GM19025 (cell line): ENCODE results near the gene KIRREL3.
"Not testable (repeated sequence)": the region's sequence is repeated elsewhere in the genome, so short reads cannot be mapped to it uniquely, and the experiment has no call there.

Source experiments
- ATAC-seq: cut with Tn5 transposase; IDR thresholded peaks from one replicate; pipeline ENCODE4 v1.9.1; 2021; ENCODE audit warnings: mild to moderate bottlenecking, low read depth, moderate library complexity; ENCODE audit not compliant: unreplicated experiment

Gene KIRREL3

GRCh38 chr11:126406368-126406767 is 594.2 kb downstream of the KIRREL3 start:
- no peak for ATAC-seq

GRCh38 chr11:126405906-126406305 is 594.7 kb downstream of the KIRREL3 start:
- ATAC-seq = no peak

DNA sequence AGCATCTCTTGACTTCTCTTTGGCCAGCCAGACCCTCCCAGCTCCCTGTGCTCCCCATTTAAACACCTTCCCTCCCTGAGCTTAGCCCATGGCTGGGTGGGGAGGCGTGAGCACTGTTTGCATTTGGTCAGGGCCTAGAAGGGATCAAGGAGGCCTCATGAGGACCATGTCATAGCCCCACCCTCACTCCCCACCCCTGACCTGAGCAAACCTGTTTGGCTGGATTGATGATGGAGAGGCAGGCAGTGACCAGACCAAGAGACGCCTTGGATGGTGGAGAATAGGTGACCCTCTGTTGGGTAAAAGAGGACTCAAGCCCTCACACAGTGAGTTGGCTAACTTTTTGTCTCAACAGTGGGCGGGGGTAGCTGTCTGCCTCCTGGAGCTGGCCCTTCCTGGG is 595.2 kb downstream of the KIRREL3 start:
- no peak for ATAC-seq

DNA sequence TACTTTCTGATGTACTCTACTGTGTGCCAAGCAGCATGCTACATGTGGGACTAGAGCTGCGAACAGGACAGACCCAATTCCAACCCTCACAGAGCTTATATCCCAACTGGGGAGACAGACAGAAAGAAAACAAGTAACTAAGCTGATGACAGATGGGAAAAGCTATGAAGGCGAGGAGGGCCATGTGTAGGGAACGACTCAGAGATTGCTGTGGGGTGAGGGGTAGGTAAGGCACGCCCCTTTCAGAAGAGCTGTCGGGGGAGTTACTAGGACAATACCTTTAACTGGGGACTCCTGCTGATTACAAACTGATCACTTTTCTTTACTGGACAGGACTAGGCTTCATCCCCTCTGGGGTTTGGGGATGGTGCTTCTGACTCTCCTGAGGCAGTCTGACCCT is 596.2 kb downstream of the KIRREL3 start:
- no peak for ATAC-seq

- ATAC-seq = peak; percentile 100
Observed at GRCh38 chr11:126403658-126404057, 596.9 kb downstream of the KIRREL3 start.

DNA sequence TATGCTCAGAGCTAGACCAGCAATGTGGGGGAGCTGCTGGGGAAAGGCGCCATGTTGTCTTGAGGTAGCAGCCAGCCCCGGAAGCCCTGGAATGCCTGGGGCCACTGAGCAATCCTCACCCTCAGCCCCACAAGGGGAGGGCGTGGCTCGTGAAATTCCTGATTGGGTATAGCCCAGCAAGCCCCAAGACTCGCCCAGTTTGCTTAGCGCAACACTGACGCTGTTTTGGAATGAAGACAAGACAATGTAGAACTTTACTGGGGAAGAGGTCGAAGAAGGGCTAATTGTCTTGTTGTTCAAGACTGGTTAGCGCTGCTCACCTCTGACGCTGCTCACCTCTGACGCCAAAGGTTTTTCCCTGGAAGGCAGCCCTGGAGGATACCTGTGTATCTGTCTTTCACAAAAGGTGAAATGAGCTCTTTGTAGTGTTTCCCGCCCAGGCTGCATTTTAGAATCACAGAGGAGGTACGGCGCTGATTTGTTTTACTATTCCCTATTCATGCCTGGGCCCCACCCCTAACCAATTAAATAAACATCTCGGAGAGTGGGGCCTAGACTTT is 597.5 kb downstream of the KIRREL3 start:
- ATAC-seq = no peak

GRCh38 chr11:126400479-126400878 is 600.1 kb downstream of the KIRREL3 start:
- ATAC-seq = no peak

GRCh38 chr11:126400019-126400418 is 600.6 kb downstream of the KIRREL3 start:
- ATAC-seq = no peak

- no peak for ATAC-seq
Observed at GRCh38 chr11:126398721-126399120, 601.8 kb downstream of the KIRREL3 start.

- no peak for ATAC-seq
Observed at GRCh38 chr11:126398296-126398695, 602.3 kb downstream of the KIRREL3 start.

DNA sequence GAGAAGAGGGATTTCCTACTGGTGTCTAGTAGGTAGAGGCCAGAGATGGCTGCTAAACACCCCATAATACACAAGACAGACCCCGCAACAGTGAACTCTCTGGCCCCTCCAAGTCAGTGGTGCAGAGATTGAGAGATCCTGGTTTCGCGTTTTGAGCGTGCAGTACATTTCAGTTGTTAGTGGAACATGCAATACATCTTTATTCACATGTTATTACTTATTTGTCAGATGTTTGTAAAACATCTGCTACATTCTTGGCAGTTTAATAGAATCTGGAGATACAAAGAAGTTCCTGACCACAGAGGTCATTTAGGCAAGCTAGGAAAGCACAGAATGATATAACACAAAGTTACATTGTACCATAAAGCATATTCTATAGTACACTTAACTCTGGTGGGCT is 603.6 kb downstream of the KIRREL3 start:
- no peak for ATAC-seq

- ATAC-seq = not testable (repeated sequence)
Observed at GRCh38 chr11:126396266-126396665, 604.3 kb downstream of the KIRREL3 start.

GRCh38 chr11:126395784-126396183 is 604.8 kb downstream of the KIRREL3 start:
- ATAC-seq = not testable (repeated sequence)

- not testable (repeated sequence) for ATAC-seq
Observed at GRCh38 chr11:126394634-126395072, 605.9 kb downstream of the KIRREL3 start.

- no peak for ATAC-seq
Observed at GRCh38 chr11:126394036-126394435, 606.5 kb downstream of the KIRREL3 start.

GRCh38 chr11:126393143-126393542 is 607.4 kb downstream of the KIRREL3 start:
- ATAC-seq = no peak

DNA sequence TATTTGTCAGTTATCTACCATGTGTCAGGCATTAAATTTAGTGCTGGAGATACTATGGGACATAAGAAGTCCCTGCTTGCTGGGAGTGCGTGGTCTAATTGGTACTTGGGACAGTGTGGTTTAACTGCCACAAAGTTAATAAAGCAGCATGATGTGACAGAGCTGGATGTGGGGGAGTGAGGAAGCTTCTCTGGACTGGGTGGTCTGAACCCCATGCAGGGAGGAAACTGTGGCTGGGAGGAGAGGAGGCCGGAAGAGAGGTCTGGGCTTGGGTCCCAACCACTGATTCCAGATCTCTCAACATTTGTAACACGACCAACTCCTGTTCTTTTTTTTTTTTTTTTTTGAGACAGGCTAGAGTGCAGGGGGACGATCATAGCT is 607.9 kb downstream of the KIRREL3 start:
- ATAC-seq = no peak

DNA sequence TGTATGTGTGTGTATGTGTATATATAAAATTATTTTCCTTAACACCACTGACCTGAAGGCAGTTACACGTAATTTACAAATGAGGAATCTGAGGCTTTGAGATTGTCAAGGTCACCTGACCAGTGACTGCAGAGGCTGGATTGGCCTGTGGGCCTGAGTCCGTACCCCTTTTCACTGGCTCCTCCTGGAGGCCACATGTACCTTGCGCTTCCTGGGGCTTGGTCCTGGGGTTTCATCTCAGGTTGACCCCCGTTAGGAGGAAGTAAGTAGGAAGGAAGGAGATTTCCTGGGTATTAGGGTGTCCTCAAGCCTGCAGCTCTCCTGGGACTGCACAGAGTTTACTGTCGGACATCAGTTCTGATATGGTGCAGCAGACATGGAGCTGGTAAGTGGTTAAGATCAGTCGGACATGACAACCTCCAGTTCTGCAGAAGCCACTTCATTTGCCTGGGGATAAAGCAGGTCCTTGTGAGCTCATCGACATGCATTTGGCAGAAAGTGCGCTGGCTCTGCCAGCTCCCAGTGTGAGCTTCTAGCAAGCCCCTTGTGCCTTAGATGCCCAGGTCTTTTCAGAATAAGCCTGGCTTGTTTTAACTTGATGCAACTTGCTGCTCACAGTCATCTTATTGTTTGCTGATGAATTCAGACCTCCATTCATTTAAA is 608.5 kb downstream of the KIRREL3 start:
- no peak for ATAC-seq

DNA sequence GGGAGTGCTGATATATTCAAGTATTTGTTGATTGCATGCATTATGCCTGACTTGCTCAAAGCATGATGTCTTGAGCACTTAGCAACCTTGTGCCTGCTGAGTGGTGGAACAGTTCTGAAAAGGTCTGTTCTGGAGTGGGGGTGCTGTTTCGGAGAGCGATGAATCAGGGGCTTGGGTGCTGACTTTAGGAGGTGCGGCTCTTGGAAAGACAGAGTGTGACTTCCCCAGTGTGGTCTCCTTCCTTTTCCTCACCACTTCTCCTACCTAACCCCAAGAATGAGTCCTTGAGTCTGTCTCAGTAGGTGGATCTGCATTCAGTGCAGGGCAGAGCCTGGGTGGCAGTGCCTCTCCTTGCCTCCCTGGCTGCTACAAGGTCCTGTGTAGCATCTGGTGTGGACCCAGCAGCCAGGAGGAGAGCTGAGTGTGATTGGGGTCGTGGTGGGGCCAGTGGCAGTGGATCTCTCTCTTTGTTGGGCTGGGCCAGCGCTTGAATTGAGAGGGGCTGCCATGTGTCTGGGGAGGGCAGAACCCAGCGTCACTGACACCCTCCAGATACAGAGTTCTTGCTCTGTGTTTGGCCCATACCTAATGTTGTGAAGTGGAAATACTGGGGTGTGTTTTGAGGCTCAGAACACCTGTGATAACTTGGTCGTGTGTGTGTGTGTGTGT is 609.1 kb downstream of the KIRREL3 start:
- ATAC-seq = no peak

DNA sequence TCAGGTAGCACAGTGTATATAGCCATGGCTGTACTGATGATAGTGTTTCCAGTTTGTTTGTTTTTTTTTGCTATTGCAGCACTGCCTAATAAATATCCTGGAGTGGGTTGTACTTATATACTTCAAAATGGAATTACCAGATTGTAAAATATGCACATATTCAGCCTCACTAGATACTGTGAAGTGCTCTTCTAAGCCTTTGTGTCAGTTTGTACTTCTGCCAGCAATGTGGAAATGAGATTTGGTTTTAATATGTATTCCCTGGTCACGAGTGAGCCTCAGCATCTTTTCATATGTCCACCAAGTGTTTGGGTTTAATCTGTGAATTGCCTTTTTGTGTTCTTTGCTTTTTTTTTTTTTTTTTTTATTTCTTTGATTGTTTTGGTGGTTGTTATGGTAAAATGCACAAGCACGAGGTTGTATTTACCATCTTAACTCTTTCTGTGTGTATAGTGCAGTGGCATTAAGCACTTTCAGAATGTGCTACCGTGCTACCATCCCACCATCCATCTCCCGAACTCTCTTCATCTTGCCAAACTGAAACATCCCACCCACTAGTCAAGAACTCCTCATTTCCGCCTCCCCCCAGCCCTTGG is 610.2 kb downstream of the KIRREL3 start:
- no peak for ATAC-seq

DNA sequence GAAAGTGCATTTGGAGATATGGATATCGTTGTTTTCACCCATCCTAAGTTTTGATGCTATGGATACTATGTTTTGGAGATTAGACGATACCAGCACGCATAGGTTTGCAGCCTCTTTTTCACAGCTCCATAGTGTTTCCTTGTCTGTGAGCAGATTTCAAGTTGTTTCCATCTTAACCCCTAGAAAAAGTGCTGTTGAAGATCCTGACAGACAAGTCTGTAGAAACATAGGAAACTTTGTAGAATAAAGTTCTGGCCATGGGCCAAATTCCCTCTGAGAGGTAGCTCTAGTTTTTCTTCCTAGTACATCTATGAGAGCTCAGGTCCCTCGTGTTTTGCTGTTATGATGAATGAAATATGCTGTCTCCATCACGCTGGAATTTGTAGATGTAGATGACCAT is 612.7 kb downstream of the KIRREL3 start:
- no peak for ATAC-seq

DNA sequence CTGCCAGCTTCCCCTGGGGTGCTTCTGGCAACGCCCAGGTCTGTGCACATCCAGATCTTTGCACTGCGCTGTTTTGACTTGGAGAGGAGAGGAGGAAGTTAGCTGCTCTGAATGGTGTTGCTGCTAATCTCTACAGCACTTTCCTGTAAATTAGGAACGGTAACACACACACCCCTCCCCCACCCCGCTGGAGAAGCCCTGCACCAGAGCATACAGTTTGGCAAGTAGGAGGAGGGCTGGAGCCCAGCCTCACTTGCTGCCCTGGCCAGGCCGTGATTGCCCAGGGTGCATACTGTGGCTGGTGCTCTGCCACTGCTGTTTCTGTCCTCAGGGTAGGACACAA is 613.9 kb downstream of the KIRREL3 start:
- ATAC-seq = not testable (repeated sequence)
